ENCODE results near the gene RUNX2.

Gene RUNX2

GRCh38 chr6:45353654-45354053 lies 25.5 kb downstream of the RUNX2 start:
- DNase-seq, result no peak

DNA sequence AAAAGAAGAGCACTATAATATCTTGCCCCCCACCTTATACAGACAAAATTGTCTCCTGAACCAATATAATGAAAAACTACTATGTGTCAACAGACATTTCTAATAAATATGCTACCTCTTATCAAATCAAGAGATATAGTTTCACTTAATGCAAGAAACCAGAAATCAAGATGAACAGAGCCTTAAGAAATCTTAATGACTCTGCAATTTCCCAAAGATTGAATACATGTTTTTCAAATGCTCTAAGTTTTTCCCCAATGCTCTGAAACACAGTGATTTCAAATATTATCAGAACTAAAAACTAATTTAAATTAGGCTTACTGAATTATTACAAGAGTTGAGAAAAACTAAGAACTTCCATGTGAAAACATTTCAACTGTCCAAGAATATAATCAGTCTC lies 36.3 kb downstream of the RUNX2 start:
- no peak for DNase-seq

- DNase-seq, result no peak
These were observed 36.9 kb downstream of the RUNX2 start for GRCh38 chr6:45365036-45365435.

DNA sequence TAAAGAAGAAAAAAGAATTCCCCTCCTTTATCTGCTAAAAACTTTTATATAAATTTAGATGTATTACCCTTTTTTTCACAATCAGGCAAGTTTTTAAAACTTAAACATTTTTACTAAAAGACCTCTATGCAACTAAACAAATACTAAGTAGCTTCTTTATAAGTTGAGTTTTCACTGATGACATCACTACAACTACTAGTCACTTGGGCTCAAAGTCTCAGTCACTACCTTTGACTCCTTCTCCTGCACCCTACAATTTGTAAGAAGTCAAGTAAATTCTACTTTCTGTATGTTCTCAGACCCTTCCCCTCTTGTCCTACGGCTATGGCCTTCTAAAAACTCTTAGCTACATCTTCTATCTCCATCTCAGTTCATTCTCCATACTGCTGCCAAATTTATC lies 38.4 kb downstream of the RUNX2 start:
- DNase-seq, result no peak

DNA sequence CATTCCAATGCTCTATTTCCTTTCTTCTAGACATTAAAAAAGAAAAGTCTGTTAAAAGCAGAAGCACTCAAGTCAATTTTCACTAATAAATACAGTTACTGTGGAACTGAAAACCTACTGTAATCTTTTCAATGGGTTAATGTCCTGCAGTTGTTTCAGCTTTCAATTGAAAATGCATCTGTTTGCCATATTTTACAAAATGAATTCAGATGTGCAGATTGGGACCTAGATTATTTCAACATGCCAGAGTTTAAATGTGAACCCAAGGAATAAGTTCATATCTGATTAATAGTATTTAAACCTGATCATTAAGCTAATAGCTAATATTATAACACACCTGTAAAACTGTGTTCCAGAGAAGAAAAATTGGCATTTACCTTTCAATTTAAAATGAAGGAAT lies 39.9 kb downstream of the RUNX2 start:
- DNase-seq, result no peak

DNA sequence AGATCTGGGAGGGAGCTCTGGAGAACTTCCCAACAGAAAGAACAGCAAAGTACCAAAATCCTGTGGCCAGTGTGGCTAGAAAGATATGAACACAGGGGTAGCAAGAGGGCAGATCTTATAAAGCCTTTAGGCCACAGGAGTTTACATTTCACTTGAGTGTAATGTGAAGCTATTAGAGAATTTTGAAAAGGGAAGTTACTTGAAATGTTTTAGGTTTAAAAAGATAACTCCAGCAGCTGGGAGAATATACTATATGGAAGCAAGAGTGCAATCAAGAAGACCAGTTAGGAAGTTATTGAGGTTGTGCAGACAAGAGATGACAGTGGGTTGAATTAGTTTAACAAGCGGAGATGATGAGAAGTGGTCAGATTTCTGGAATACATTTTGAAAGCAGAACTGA lies 41.7 kb downstream of the RUNX2 start:
- no peak for DNase-seq

- no peak for DNase-seq
These were observed 43.9 kb downstream of the RUNX2 start for GRCh38 chr6:45371924-45372573.

- DNase-seq, result no peak
These were observed 47.3 kb downstream of the RUNX2 start for GRCh38 chr6:45375449-45375848.

- DNase-seq, result no peak
These were observed 48.3 kb downstream of the RUNX2 start for GRCh38 chr6:45376310-45377042.

DNA sequence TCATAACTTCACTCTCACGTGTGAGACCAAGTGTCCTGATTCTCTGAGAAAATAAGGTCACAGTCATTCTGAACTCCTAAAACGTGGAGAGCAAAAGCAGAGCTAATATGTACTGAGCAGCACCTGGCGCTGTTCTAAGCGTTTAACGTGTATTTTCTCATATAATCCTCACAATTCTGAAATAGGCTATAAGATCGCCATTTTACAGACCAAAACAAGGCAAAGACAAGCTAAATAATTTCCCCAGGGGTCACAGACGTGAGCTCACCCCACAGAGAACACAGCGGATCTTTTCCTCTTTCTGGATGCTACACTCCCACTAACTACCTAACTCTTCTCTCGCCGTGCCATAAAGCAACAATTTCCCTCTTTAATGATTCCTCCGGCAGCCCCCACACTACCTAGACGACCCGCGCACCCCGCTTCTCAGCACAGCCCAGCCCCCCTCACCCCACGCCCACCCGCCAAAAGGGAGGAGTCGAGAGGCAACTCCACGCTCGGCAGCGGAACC lies 49.0 kb downstream of the RUNX2 start:
- no peak for DNase-seq

DNA sequence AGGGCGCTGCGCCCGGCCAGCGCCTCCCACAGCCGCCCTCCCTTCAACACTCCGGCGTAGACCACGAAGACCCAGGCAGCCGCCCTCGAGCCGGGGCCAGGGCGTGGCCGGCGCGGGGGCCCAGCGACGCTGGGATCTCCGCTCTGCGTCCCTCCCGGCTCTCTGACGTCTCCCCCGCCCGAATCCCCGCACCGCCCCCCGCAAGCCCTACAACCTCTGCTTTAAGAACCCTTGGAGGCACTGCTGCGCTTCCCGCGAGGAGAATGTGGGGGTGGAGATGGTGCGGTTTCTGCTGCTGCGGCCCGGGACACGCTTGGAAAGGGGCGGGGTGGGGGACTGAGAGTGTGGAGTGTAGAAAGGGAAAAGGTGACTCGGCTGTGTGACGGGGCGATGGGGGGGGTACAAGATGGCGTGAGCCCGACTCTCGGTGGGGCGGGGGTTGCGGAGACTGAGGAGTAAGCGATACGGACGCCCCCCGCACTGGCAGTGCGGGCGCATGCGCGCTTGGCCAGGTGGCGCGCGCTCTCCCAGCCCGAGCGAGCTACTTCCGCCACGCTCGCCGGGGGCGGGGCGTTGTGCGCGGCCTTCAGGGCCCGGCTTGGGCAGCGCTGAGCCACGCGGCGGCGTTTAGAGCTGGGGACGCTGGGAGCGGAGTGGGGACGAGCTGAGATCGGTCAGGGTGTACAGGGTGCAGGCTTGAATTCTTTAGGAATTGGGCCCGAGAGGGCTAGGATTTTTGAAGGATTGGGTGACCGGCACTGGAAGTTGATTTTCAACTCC lies 49.6 kb downstream of the RUNX2 start, which contains the start of gene SUPT3H:
TSS of gene SUPT3H (minus strand) at position 381 of the 780 bp plus-strand sequence.
- peak; percentile 96 for DNase-seq

- no peak for DNase-seq
These were observed 50.3 kb downstream of the RUNX2 start for GRCh38 chr6:45378334-45378926.

- no peak for DNase-seq
These were observed 54.3 kb downstream of the RUNX2 start for GRCh38 chr6:45382391-45382790.

- DNase-seq, result no peak
These were observed 58.4 kb downstream of the RUNX2 start for GRCh38 chr6:45386501-45386900.

GRCh38 chr6:45387236-45387635 lies 59.1 kb downstream of the RUNX2 start:
- no peak for DNase-seq

- DNase-seq, result no peak
These were observed 60.2 kb downstream of the RUNX2 start for GRCh38 chr6:45388328-45388727.

GRCh38 chr6:45394586-45395095 lies 66.5 kb downstream of the RUNX2 start:
- no peak for DNase-seq

- no peak for DNase-seq
These were observed 70.1 kb downstream of the RUNX2 start for GRCh38 chr6:45398075-45398813.

GRCh38 chr6:45400021-45400420 lies 71.9 kb downstream of the RUNX2 start:
- DNase-seq, result no peak

- DNase-seq, result no peak
These were observed 83.8 kb downstream of the RUNX2 start for GRCh38 chr6:45411959-45412358.

DNA sequence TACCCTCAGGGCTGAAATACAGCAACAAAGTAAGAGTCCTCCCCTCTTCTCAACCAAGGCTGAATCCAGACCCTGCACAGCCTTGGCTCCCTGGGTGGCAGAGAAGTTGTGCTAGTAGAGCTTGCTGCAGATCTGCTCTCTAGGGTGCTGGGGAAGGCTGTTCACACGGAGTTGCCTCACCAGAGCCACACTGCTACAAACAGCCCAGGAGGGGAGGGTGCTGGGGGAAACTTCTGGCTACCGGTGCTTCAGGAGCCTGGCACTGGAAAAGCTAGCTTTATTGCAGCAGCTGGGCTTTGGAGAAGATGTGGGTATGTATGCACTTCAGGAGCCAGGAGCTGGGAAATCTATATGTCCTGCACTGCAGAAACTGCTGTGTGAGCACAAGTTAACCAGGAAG lies 87.2 kb downstream of the RUNX2 start:
- DNase-seq, result no peak
